GM12891 (cell line): ENCODE data around the gene NGDN.
"Not testable (repeated sequence)": the region's sequence is repeated elsewhere in the genome, so short reads cannot be mapped to it uniquely, and the experiment has no call there.

ENCODE experiments used
- POLR2A ChIP-seq: IDR thresholded peaks from 2 replicates; pipeline ENCODE4 v1.6.1; 2011; ENCODE audit warnings: low read depth, low read length, control low read depth
- POLR2AphosphoS5 ChIP-seq: IDR thresholded peaks from 2 replicates; pipeline ENCODE4 v1.6.1; 2011; ENCODE audit warnings: low read depth, low read length, control low read depth

DNA sequence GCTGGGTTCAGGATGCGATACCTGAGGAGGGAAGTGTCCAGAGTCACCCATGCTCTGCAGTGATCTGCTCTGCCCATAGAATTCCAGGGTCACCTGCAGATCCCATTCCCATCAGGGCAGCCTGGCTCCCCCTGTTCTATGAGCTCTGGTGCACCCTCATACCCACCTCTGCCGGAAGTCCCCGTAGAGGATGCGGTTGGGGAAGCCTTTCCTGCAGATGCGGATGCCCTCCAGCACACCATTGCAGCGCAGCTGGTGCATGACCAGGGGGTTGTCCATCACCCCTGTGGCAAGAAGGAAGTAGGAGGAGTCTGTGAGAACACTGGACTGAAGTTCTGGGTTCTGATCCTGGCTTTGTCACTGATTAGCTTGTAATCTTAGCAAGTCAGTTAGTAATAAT, 43.7 kb upstream of the NGDN start:
- not testable (repeated sequence) for TF ChIP-seq POLR2A, POLR2AphosphoS5
